ENCODE results near the gene CASK. TPM values are rescaled to one million over a fixed set of nuclear protein-coding genes. Genes with fewer than 3 reads are reported as not detected.

CASK gene
- polyA plus RNA-seq, 2 donors: 5.2 to 7.7 TPM

DNA sequence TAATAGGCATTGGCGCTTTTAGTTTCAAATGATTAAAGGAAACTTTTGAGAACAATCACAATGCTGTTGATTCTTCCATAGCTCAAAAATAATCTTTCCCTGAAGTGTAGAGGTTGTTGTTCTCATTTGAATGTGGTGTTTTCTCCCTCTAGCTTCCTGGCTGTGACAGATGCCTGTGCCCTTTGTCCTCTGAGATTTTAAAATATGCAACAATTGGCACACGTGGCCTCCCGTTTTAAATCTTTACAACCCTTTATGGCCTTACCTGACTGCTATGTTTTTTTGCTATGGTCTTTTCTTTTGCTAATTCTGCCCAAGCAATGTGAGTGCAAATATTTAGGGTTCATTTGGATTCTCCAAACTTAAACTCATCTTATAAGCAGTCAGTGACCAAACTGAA is 22.9 kb upstream of the CASK start:
- H3K4me1 ChIP-seq (ENCODE audit: control insufficient read depth in 2 of 2, insufficient read depth in 2 of 2, low read length in 1 of 2): no peaks in the 10 kb centered on the region
- H3K27ac ChIP-seq (ENCODE audit: low read depth in 2 of 2, low read length in 1 of 2): no peak overlapping the region
- no peak overlapping the region for H3K4me3 ChIP-seq (ENCODE audit: low read depth in 1 of 2, low read length in 2 of 2)
- peaks cover 0 to 6% of the 10 kb centered on the region in 2 donors for H3K27me3 ChIP-seq (ENCODE audit: control insufficient read depth in 1 of 2, insufficient read depth in 2 of 2, low read length in 2 of 2)
- H3K36me3 ChIP-seq (ENCODE audit: control insufficient read depth in 2 of 2, insufficient read depth in 2 of 2, low read length in 1 of 2): no peaks in the 10 kb centered on the region
- no peaks in the 10 kb centered on the region for H3K9me3 ChIP-seq (ENCODE audit: control insufficient read depth in 2 of 2, insufficient read depth in 1 of 2, low read depth in 1 of 2, low read length in 1 of 2)
- 51 to 87% methylated on average over 3 of the region's 3 CpGs for WGBS, 2 donors

DNA sequence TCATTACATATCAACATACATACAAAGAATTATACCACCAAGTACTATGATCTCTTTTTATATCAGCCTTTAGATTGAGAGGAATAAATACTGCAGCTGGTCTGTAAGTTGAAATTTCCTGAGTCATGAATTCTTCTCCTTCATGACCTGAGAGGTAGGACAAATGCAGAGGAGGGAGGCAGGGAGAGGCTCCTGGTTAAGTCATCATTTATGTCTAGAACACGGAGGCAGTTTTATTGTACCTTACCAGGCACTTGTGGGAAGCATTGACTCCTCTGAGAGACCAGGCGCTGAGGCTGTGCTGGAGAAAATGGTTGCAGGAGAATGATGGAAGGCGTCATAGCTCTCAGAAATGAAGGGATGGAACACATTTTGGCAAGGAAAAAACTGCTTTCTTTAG is 12.5 kb upstream of the CASK start:
- H3K36me3 ChIP-seq (ENCODE audit: control insufficient read depth in 2 of 2, insufficient read depth in 2 of 2, low read length in 1 of 2): no peaks in the 10 kb centered on the region
- no peak overlapping the region for H3K4me3 ChIP-seq (ENCODE audit: low read depth in 1 of 2, low read length in 2 of 2)
- WGBS, 2 donors: 69 to 91% methylated on average over 3 of the region's 3 CpGs
- H3K27me3 ChIP-seq (ENCODE audit: control insufficient read depth in 1 of 2, insufficient read depth in 2 of 2, low read length in 2 of 2): peaks cover 0 to 4% of the 10 kb centered on the region in 2 donors
- H3K9me3 ChIP-seq (ENCODE audit: control insufficient read depth in 2 of 2, insufficient read depth in 1 of 2, low read depth in 1 of 2, low read length in 1 of 2): no peaks in the 10 kb centered on the region
- no peak overlapping the region for H3K27ac ChIP-seq (ENCODE audit: low read depth in 2 of 2, low read length in 1 of 2)
- no peaks in the 10 kb centered on the region for H3K4me1 ChIP-seq (ENCODE audit: control insufficient read depth in 2 of 2, insufficient read depth in 2 of 2, low read length in 1 of 2)

DNA sequence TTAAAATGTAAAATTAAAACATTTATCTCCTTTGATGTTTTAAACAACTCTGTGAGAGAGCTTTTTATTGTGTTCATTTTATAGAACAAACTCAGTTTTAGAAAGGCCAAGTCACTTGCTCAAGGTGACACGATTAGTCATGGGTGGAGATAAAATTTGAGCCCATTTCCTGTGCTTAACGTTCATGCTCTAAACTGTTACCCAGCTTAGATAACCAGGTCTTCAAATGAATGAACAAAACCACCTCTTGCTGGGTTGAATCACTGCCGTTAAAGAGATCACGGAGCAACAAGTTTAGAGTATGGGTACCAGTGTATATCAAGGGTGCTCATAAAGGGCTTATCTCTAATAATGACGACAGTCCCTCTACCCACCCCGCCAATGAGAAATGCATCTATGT is 10.2 kb upstream of the CASK start:
- H3K36me3 ChIP-seq (ENCODE audit: control insufficient read depth in 2 of 2, insufficient read depth in 2 of 2, low read length in 1 of 2): no peaks in the 10 kb centered on the region
- H3K27me3 ChIP-seq (ENCODE audit: control insufficient read depth in 1 of 2, insufficient read depth in 2 of 2, low read length in 2 of 2): peaks cover 0 to 4% of the 10 kb centered on the region in 2 donors
- H3K9me3 ChIP-seq (ENCODE audit: control insufficient read depth in 2 of 2, insufficient read depth in 1 of 2, low read depth in 1 of 2, low read length in 1 of 2): no peaks in the 10 kb centered on the region
- no peak overlapping the region for H3K27ac ChIP-seq (ENCODE audit: low read depth in 2 of 2, low read length in 1 of 2)
- H3K4me3 ChIP-seq (ENCODE audit: low read depth in 1 of 2, low read length in 2 of 2): no peak overlapping the region
- H3K4me1 ChIP-seq (ENCODE audit: control insufficient read depth in 2 of 2, insufficient read depth in 2 of 2, low read length in 1 of 2): no peaks in the 10 kb centered on the region
- 67 to 74% methylated on average over 6 of the region's 6 CpGs for WGBS, 2 donors

DNA sequence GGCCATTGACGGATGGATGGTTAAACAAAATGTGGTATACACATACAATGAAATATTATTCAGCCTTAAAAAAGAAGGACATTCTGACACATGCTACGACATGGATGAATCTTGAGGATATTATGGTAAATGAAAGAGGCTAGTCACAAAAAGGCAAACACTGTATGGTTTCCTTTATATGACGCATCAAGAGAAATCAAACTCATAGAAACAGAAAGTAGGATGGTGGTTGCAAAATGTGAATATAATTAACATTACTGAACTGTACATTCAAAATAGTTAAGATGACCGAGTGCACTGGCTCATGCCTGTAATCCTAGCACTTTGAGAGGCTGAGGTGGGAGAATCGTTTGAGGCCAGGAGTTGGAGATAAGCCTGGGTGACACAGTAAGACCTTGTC is 9.5 kb upstream of the CASK start:
- WGBS, 2 donors: 85 to 88% methylated on average over 5 of the region's 5 CpGs
- no peaks in the 10 kb centered on the region for H3K4me1 ChIP-seq (ENCODE audit: control insufficient read depth in 2 of 2, insufficient read depth in 2 of 2, low read length in 1 of 2)

DNA sequence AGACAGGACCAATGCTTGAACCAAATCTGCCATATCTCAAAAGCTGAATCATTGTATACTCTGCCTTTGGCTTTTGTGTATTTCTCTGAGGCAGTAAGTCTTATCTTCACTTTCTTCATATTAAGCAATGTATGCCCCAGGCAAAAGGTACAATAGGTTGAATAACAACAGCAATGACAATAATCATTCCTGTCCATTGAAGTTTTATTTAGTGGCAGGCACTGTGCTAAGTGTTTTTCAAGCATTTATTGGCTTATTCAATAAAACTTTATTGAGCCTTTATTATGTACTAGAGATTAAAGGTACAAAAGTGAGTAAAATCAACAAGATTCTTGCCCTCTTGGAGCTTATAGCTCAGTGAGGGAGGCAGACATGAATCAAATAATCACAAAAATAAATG is 8.2 kb upstream of the CASK start:
- Histone ChIP-seq H3K27me3 (ENCODE audit: control insufficient read depth in 1 of 2, insufficient read depth in 2 of 2, low read length in 2 of 2) (no peaks in the 10 kb centered on the region), H3K4me3 (ENCODE audit: low read depth in 1 of 2, low read length in 2 of 2) (no peak overlapping the region), H3K9me3 (ENCODE audit: control insufficient read depth in 2 of 2, insufficient read depth in 1 of 2, low read depth in 1 of 2, low read length in 1 of 2) (no peaks in the 10 kb centered on the region), H3K36me3 (ENCODE audit: control insufficient read depth in 2 of 2, insufficient read depth in 2 of 2, low read length in 1 of 2) (no peaks in the 10 kb centered on the region), H3K4me1 (ENCODE audit: control insufficient read depth in 2 of 2, insufficient read depth in 2 of 2, low read length in 1 of 2) (no peaks in the 10 kb centered on the region), H3K27ac (ENCODE audit: low read depth in 2 of 2, low read length in 1 of 2) (no peak overlapping the region)

More for the DNA sequence above, 9.5 kb upstream of the CASK start:
- Histone ChIP-seq H3K4me3 (ENCODE audit: low read depth in 1 of 2, low read length in 2 of 2) (no peak overlapping the region), H3K9me3 (ENCODE audit: control insufficient read depth in 2 of 2, insufficient read depth in 1 of 2, low read depth in 1 of 2, low read length in 1 of 2) (no peaks in the 10 kb centered on the region), H3K27ac (ENCODE audit: low read depth in 2 of 2, low read length in 1 of 2) (no peak overlapping the region), H3K27me3 (ENCODE audit: control insufficient read depth in 1 of 2, insufficient read depth in 2 of 2, low read length in 2 of 2) (peaks cover 0 to 4% of the 10 kb centered on the region in 2 donors), H3K36me3 (ENCODE audit: control insufficient read depth in 2 of 2, insufficient read depth in 2 of 2, low read length in 1 of 2) (no peaks in the 10 kb centered on the region)

- Histone ChIP-seq H3K4me1 (ENCODE audit: control insufficient read depth in 2 of 2, insufficient read depth in 2 of 2, low read length in 1 of 2) (no peaks in the 10 kb centered on the region), H3K36me3 (ENCODE audit: control insufficient read depth in 2 of 2, insufficient read depth in 2 of 2, low read length in 1 of 2) (no peaks in the 10 kb centered on the region), H3K27ac (ENCODE audit: low read depth in 2 of 2, low read length in 1 of 2) (peak overlapping the region; percentile 77 to 87), H3K9me3 (ENCODE audit: control insufficient read depth in 2 of 2, insufficient read depth in 1 of 2, low read depth in 1 of 2, low read length in 1 of 2) (no peaks in the 10 kb centered on the region), H3K27me3 (ENCODE audit: control insufficient read depth in 1 of 2, insufficient read depth in 2 of 2, low read length in 2 of 2) (no peaks in the 10 kb centered on the region), H3K4me3 (ENCODE audit: low read depth in 1 of 2, low read length in 2 of 2) (peak overlapping the region; percentile 59 to 73)
- 1 to 22% methylated on average over 15 to 16 of the region's 16 CpGs for WGBS, 2 donors
These were observed 777 bp upstream of the CASK start for GRCh38 chrX:41923978-41924683.

DNA sequence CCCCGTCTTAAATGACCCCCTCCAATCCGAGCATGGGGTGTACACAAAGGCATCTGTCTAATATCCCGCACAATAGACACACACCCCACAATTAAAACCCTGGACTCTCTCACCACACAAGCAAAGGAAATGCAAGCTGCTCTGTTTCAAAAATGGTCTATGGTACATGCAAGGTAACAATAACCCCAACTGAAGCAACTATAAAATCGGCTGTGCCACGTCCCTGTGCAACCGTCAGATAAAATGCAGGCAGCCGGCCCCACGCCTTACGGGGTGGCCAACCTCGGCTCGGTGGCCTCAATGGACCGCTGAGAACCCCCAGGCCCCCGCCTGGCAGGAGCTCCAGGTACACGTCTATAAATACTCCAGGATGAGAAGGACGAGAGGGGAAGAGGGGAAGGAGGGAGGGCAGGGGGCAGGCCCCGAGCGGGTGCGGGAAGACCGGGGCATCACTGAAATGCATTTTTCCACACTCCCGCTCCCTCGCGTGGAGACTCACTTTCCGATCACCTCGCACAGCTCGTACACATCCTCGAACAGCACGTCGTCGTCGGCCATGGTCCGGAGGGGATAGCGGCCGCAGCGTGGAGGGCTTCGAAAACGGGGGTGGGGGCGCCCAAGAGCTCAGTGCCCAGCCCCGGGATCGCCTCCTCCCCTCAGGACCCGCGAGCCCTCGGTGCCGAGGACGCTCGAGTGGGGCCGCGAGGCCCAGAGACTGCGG is 763 bp downstream of the CASK start:
- Histone ChIP-seq H3K9me3 (ENCODE audit: control insufficient read depth in 2 of 2, insufficient read depth in 1 of 2, low read depth in 1 of 2, low read length in 1 of 2) (no peaks in the 10 kb centered on the region), H3K27ac (ENCODE audit: low read depth in 2 of 2, low read length in 1 of 2) (peak overlapping the region; percentile 86 to 87), H3K4me3 (ENCODE audit: low read depth in 1 of 2, low read length in 2 of 2) (peak overlapping the region; percentile 50 to 85), H3K27me3 (ENCODE audit: control insufficient read depth in 1 of 2, insufficient read depth in 2 of 2, low read length in 2 of 2) (no peaks in the 10 kb centered on the region), H3K36me3 (ENCODE audit: control insufficient read depth in 2 of 2, insufficient read depth in 2 of 2, low read length in 1 of 2) (no peaks in the 10 kb centered on the region), H3K4me1 (ENCODE audit: control insufficient read depth in 2 of 2, insufficient read depth in 2 of 2, low read length in 1 of 2) (no peaks in the 10 kb centered on the region)
- 1 to 35% methylated on average over 45 to 48 of the region's 48 CpGs for WGBS, 2 donors

- H3K4me3 ChIP-seq (ENCODE audit: low read depth in 1 of 2, low read length in 2 of 2): peak overlapping the region; percentile 50 to 85
- WGBS, 2 donors: 1 to 25% methylated on average over 13 of the region's 13 CpGs
- H3K36me3 ChIP-seq (ENCODE audit: control insufficient read depth in 2 of 2, insufficient read depth in 2 of 2, low read length in 1 of 2): no peaks in the 10 kb centered on the region
These were observed 1.6 kb downstream of the CASK start for GRCh38 chrX:41921492-41922430.

DNA sequence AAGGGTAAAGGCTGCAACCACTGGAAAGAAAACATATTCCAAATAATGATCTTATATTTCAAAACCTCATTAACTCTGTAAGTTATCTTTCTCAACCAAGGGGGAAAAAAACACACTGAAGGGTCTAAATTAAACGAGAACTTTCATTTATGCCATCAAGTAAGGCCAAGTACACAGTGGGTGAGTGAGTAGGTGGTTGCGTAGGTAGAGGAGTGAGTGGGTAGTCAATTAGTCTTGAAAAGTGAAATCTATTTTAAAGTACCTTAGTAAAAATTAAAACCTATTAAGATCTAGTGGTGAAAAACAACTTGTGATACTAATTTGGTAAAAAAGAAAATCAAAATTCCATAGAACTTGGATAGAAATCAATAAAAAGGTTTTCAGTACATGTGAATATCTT is 3.5 kb downstream of the CASK start:
- Histone ChIP-seq H3K27ac (ENCODE audit: low read depth in 2 of 2, low read length in 1 of 2) (no peak overlapping the region), H3K9me3 (ENCODE audit: control insufficient read depth in 2 of 2, insufficient read depth in 1 of 2, low read depth in 1 of 2, low read length in 1 of 2) (no peaks in the 10 kb centered on the region), H3K4me1 (ENCODE audit: control insufficient read depth in 2 of 2, insufficient read depth in 2 of 2, low read length in 1 of 2) (no peaks in the 10 kb centered on the region), H3K36me3 (ENCODE audit: control insufficient read depth in 2 of 2, insufficient read depth in 2 of 2, low read length in 1 of 2) (no peaks in the 10 kb centered on the region), H3K4me3 (ENCODE audit: low read depth in 1 of 2, low read length in 2 of 2) (no peak overlapping the region), H3K27me3 (ENCODE audit: control insufficient read depth in 1 of 2, insufficient read depth in 2 of 2, low read length in 2 of 2) (no peaks in the 10 kb centered on the region)
- 68 to 80% methylated on average over 2 of the region's 2 CpGs for WGBS, 2 donors

More at GRCh38 chrX:41921492-41922430, 1.6 kb downstream of the CASK start:
- Histone ChIP-seq H3K9me3 (ENCODE audit: control insufficient read depth in 2 of 2, insufficient read depth in 1 of 2, low read depth in 1 of 2, low read length in 1 of 2) (no peaks in the 10 kb centered on the region), H3K27ac (ENCODE audit: low read depth in 2 of 2, low read length in 1 of 2) (peak overlapping the region; percentile 86 to 87), H3K27me3 (ENCODE audit: control insufficient read depth in 1 of 2, insufficient read depth in 2 of 2, low read length in 2 of 2) (no peaks in the 10 kb centered on the region), H3K4me1 (ENCODE audit: control insufficient read depth in 2 of 2, insufficient read depth in 2 of 2, low read length in 1 of 2) (no peaks in the 10 kb centered on the region)

All from esophagus (tissue), 2 donors.